LHCN-M2 (cell line): ENCODE results near the gene PIGC. TPM values are rescaled to one million over a fixed set of nuclear protein-coding genes. Genes with fewer than 3 reads are reported as not detected.
A peak's percentile ranks its signal among the peaks of the same experiment; 100 is the strongest.

Source experiments
- DNase-seq: peaks from one replicate; pipeline ENCODE4 v3.0.0-alpha.2; 2012; ENCODE audit warnings: low read depth
- total RNA-seq: library from RNA; depleted of rRNA; stranded (reverse); fragments of >200 nt; gene quantifications from 2 replicates; pipeline ENCODE4 v1.2.3, GENCODE V29; 2014

PIGC gene
- total RNA-seq, 1 experiment from 2014 or later = 25.0 TPM

GRCh38 chr1:172430128-172430454 lies 13.8 kb downstream of the PIGC start:
- no peak for DNase-seq

GRCh38 chr1:172429331-172430127 lies 14.3 kb downstream of the PIGC start:
- DNase-seq = peak; percentile 71

GRCh38 chr1:172427191-172427590 lies 16.7 kb downstream of the PIGC start:
- DNase-seq = no peak

- no peak for DNase-seq
Measured at GRCh38 chr1:172425339-172425738, 18.5 kb downstream of the PIGC start.

- no peak for DNase-seq
Measured at GRCh38 chr1:172423336-172423735, 20.5 kb downstream of the PIGC start.

GRCh38 chr1:172421974-172422604 lies 21.8 kb downstream of the PIGC start:
- no peak for DNase-seq

- DNase-seq = no peak
Measured at GRCh38 chr1:172420385-172420784, 23.5 kb downstream of the PIGC start, which contains the start of gene C1orf105. C1orf105 (plus strand) TSS chr1:172420685; CDS start chr1:172420886, 201 bp downstream.

GRCh38 chr1:172417557-172417956 lies 26.3 kb downstream of the PIGC start:
- no peak for DNase-seq

- DNase-seq = no peak
Measured at GRCh38 chr1:172416496-172417035, 27.3 kb downstream of the PIGC start.

- DNase-seq = peak; percentile 25
Measured at GRCh38 chr1:172414331-172414730, 29.5 kb downstream of the PIGC start.

- DNase-seq = no peak
Measured at GRCh38 chr1:172411791-172412338, 32.0 kb downstream of the PIGC start.

GRCh38 chr1:172410027-172410426 lies 33.8 kb downstream of the PIGC start:
- no peak for DNase-seq

GRCh38 chr1:172408958-172409357 lies 34.9 kb downstream of the PIGC start:
- DNase-seq = peak; percentile 35

GRCh38 chr1:172406968-172407367 lies 36.9 kb downstream of the PIGC start:
- no peak for DNase-seq

- no peak for DNase-seq
Measured at GRCh38 chr1:172405912-172406311, 38.0 kb downstream of the PIGC start.

GRCh38 chr1:172404121-172404520 lies 39.7 kb downstream of the PIGC start:
- DNase-seq = no peak

GRCh38 chr1:172402878-172403569 lies 40.8 kb downstream of the PIGC start:
- DNase-seq = no peak

GRCh38 chr1:172401892-172402291 lies 42.0 kb downstream of the PIGC start:
- DNase-seq = no peak

- DNase-seq = no peak
Measured at GRCh38 chr1:172401477-172401876, 42.4 kb downstream of the PIGC start.

- no peak for DNase-seq
Measured at GRCh38 chr1:172400722-172401105, 43.2 kb downstream of the PIGC start.

GRCh38 chr1:172399756-172400721 lies 43.8 kb downstream of the PIGC start:
- no peak for DNase-seq
